ENCODE measurements around the gene CRYBA2.

DNA sequence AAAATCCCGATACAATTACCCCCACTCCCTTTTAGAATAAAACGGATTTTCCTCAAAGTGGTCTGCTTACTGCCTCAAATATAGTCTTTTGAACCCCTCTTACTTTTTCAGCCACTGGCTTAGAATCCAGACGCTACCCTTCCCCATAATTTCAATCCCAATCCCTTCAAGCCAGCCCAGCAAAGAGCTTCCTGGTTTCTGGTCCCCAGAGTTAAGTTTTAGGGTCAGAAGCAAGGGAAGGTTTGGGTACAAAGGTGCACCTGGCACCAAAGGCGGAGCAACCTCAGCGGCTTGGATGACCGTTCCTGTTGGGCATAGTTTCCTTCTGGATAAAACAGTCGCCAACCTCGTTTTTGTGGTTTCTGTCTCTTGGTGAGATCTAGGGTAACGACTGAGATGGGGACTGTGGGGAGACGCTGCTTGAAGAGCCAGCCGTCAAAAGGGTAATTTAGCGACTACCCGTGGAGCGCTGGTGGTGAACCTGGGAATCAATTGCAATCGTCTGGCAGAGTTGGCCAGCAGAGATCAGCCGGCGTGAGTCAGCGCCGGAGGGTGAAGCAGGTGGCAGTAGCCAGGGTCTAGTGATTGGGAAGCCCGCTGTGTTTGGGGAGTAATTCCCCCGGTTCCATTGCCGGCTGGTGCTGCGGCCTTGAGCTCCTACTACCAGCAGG lies 9.8 kb downstream of the CRYBA2 start:
- peak; percentile 82 for TF ChIP-seq EZH2 (IDR thresholded peaks at IDR 0.05; ENCODE audit: insufficient read depth, poor library complexity, severe bottlenecking)
- TF ChIP-seq EZH2phosphoT487 (IDR thresholded peaks at IDR 0.05; ENCODE audit: insufficient read depth, low read depth): 0 out of 2 replicates have a peak, but pooled peaks have one; percentile 15
